KMS-11 (cell line): ENCODE results near the gene DUSP9.

Experiments
- H2AFZ ChIP-seq: fragments of 200-600 bp; sonication (generic); 2 replicates; pipeline ENCODE4 v1.6.1; 2016; ENCODE audit warnings: antibody characterized with exemption, mixed run types, low read depth
- H3K27ac ChIP-seq: fragments of 200-600 bp; sonication (generic); 2 replicates; pipeline ENCODE4 v1.6.1; 2016; ENCODE audit warnings: mild to moderate bottlenecking, mixed run types
- H3K27me3 ChIP-seq: fragments of 200-600 bp; sonication (generic); 2 replicates; pipeline ENCODE4 v1.6.1; 2017; ENCODE audit warnings: mild to moderate bottlenecking, low read depth, mixed run types, moderate library complexity; ENCODE audit not compliant: insufficient read depth
- H3K36me3 ChIP-seq: fragments of 200-600 bp; sonication (generic); 2 replicates; pipeline ENCODE4 v1.6.1; 2017; ENCODE audit warnings: mild to moderate bottlenecking, mixed run types; ENCODE audit not compliant: insufficient read depth
- H3K4me1 ChIP-seq: fragments of 200-600 bp; sonication (generic); 2 replicates; pipeline ENCODE4 v1.6.1; 2016; ENCODE audit warnings: mild to moderate bottlenecking, low read depth, mixed run types; ENCODE audit not compliant: poor library complexity, severe bottlenecking
- H3K4me2 ChIP-seq: fragments of 200-600 bp; sonication (generic); 2 replicates; pipeline ENCODE4 v1.7.0; 2016; ENCODE audit warnings: mild to moderate bottlenecking, mixed run types
- H3K4me3 ChIP-seq: fragments of 200-600 bp; sonication (generic); IDR thresholded peaks from 2 replicates; pipeline ENCODE4 v1.6.1; 2017; ENCODE audit warnings: low read depth, low read length, mixed read lengths; ENCODE audit not compliant: insufficient read depth
- H3K79me2 ChIP-seq: fragments of 200-600 bp; sonication (generic); 2 replicates; pipeline ENCODE4 v1.6.1; 2016; ENCODE audit warnings: low read depth, mixed run types; ENCODE audit not compliant: insufficient read depth
- H3K9ac ChIP-seq: fragments of 200-600 bp; sonication (generic); 2 replicates; pipeline ENCODE4 v1.6.1; 2016; ENCODE audit warnings: mild to moderate bottlenecking, mixed run types
- H4K20me1 ChIP-seq: fragments of 200-600 bp; sonication (generic); 2 replicates; pipeline ENCODE4 v1.6.1; 2016; ENCODE audit warnings: mild to moderate bottlenecking, mixed run types; ENCODE audit not compliant: insufficient read depth
- TF ChIP-seq, protein P1 (sequence below): fragments of 200-600 bp; sonication (generic); conservative IDR thresholded peaks from 2 replicates; pipeline ENCODE4 v1.6.1; 2017; ENCODE audit warnings: low read depth, mild to moderate bottlenecking, antibody characterized with exemption, low read length, moderate library complexity, mixed read lengths

Gene DUSP9

GRCh38 chrX:153686711-153687110 lies 39.7 kb downstream of the DUSP9 start:
- TF ChIP-seq, protein P1, sequence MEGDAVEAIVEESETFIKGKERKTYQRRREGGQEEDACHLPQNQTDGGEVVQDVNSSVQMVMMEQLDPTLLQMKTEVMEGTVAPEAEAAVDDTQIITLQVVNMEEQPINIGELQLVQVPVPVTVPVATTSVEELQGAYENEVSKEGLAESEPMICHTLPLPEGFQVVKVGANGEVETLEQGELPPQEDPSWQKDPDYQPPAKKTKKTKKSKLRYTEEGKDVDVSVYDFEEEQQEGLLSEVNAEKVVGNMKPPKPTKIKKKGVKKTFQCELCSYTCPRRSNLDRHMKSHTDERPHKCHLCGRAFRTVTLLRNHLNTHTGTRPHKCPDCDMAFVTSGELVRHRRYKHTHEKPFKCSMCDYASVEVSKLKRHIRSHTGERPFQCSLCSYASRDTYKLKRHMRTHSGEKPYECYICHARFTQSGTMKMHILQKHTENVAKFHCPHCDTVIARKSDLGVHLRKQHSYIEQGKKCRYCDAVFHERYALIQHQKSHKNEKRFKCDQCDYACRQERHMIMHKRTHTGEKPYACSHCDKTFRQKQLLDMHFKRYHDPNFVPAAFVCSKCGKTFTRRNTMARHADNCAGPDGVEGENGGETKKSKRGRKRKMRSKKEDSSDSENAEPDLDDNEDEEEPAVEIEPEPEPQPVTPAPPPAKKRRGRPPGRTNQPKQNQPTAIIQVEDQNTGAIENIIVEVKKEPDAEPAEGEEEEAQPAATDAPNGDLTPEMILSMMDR = no peak
- H3K9ac ChIP-seq = no peak overlapping the region
- H3K4me1 ChIP-seq = no peaks in the 10 kb centered on the region
- H3K79me2 ChIP-seq = no peaks in the 10 kb centered on the region
- no peak overlapping the region for H3K4me3 ChIP-seq
- H3K27ac ChIP-seq = no peak overlapping the region
- no peaks in the 10 kb centered on the region for H4K20me1 ChIP-seq
- no peak overlapping the region for H2AFZ ChIP-seq
- H3K4me2 ChIP-seq = no peak overlapping the region
- no peaks in the 10 kb centered on the region for H3K36me3 ChIP-seq
- H3K27me3 ChIP-seq = no peaks in the 10 kb centered on the region

DNA sequence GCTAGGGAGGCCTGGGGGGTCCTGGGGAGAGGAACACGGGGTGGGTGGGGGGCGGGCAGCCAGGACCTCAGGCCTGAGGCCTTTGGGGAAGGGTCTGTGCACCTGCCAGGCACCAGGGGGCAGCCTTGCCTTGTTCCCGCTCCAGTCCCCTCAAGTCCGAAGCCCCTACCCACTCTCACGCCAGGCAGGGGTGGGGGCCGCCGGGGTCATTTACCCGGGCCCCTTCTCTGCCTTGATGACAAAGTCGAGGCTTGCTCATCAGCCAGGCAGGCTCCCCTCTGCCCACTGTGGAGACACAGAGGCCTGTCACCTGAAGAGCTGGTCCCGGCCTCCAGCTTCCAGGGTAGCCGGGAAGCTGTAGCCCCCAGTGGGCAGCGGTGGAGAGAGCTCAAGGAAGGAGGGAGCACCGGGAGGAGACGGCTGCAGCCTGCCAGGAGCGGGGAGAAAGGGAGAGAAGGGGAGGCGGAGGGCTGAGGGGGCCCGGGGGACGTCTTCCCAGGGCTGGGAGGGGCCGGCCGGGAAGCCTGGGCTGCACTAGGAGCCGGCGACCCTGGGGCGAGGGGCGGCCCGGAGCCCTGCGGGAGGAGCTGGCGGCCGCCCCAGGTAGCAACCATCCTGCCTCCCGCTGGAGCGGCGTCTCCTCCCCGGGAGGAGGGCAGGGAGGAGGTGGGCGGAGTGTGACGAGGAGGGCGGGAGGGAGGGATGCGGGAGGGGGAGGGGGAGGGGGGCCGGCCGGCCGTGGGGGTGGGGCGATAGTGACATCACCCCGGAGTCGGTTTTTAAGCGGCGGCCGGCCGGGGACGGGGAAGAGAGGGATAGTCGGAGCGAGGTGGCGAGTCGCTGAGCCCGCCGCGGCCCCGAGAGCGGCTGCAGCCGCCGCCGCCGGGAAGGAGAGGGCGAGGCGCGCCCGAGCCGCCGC lies 40.4 kb downstream of the DUSP9 start, which contains the start of gene SLC6A8:
Gene SLC6A8 (plus strand): TSS at position 806 of the 919 bp plus-strand sequence. CDS start 649 bp downstream, outside the sequence.
- Histone ChIP-seq H3K4me3 (no peak within 1 kb of the TSS), H4K20me1 (no peaks in the 10 kb centered on the region), H3K36me3 (no peaks in the 10 kb centered on the region), H3K27me3 (no peaks in the 10 kb centered on the region), H3K4me1 (no peaks in the 10 kb centered on the region), H2AFZ (no peak within 1 kb of the TSS), H3K79me2 (no peaks in the 10 kb centered on the region), H3K9ac (no peak within 1 kb of the TSS), H3K4me2 (peak within 1 kb of the TSS; percentile 39; the same call in 1 of the 2 replicates), H3K27ac (no peak within 1 kb of the TSS)
- TF ChIP-seq, protein P1 = peak; percentile 34; the same call in 1 of the 2 replicates

GRCh38 chrX:153688071-153688470 lies 41.1 kb downstream of the DUSP9 start:
- no peaks in the 10 kb centered on the region for H4K20me1 ChIP-seq
- H3K27ac ChIP-seq = no peak overlapping the region
- no peak overlapping the region for H3K9ac ChIP-seq
- no peaks in the 10 kb centered on the region for H3K36me3 ChIP-seq
- no peaks in the 10 kb centered on the region for H3K79me2 ChIP-seq
- no peak overlapping the region for H3K4me3 ChIP-seq
- H3K27me3 ChIP-seq = no peaks in the 10 kb centered on the region
- no peak overlapping the region for H2AFZ ChIP-seq
- H3K4me2 ChIP-seq = no peak overlapping the region
- TF ChIP-seq, protein P1 = no peak
- no peaks in the 10 kb centered on the region for H3K4me1 ChIP-seq

DNA sequence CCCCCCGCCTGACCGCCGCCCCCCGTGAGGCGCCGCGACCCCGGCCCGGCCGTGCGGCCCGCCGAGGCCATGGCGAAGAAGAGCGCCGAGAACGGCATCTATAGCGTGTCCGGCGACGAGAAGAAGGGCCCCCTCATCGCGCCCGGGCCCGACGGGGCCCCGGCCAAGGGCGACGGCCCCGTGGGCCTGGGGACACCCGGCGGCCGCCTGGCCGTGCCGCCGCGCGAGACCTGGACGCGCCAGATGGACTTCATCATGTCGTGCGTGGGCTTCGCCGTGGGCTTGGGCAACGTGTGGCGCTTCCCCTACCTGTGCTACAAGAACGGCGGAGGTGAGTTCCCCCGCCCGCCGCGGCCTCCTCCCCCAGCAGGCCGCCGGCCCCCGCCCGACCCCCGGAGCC lies 41.5 kb downstream of the DUSP9 start:
- Histone ChIP-seq H3K4me1 (no peaks in the 10 kb centered on the region), H4K20me1 (no peaks in the 10 kb centered on the region), H3K79me2 (no peaks in the 10 kb centered on the region), H3K4me2 (no peak overlapping the region), H3K27ac (no peak overlapping the region), H3K4me3 (no peak overlapping the region), H3K27me3 (no peaks in the 10 kb centered on the region), H3K36me3 (no peaks in the 10 kb centered on the region), H2AFZ (no peak overlapping the region), H3K9ac (no peak overlapping the region)
- TF ChIP-seq, protein P1 = no peak
